ENCODE data around the gene UBALD2. TPM values are rescaled to one million over a fixed set of nuclear protein-coding genes. Genes with fewer than 3 reads are reported as not detected.

UBALD2 gene
- total RNA-seq, 2 experiments from 2014 or later, result 86.4 to 238 TPM

GRCh38 chr17:76281573-76282371 lies 16.6 kb downstream of the UBALD2 start:
- DNase-seq (ENCODE audit: low spot score), result no peak
- no peaks in the 10 kb centered on the region for H3K4me1 ChIP-seq (ENCODE audit: insufficient read depth, low read length, poor library complexity, severe bottlenecking)
- no peak overlapping the region for H3K4me3 ChIP-seq (ENCODE audit: low read depth, low read length, poor library complexity, severe bottlenecking)
- H2AFZ ChIP-seq (ENCODE audit: low read length), result no peak overlapping the region
- ChIA-PET POLR2A (interaction anchor here (0.6 to 1.6 kb wide), 3 partner anchors 8 to 21 kb away, joined by 3 read pairs; no protein-coding TSS in a partner anchor), CTCF (ENCODE audit: unreplicated experiment) (interaction anchor here (1.2 kb wide), 1 partner anchor 100 kb away, joined by 4 read pairs; no protein-coding TSS in a partner anchor)
- no peaks in the 10 kb centered on the region for H3K79me2 ChIP-seq (ENCODE audit: insufficient read depth, low read depth, low read length)
- H3K36me3 ChIP-seq (ENCODE audit: insufficient read depth, low read length), result no peaks in the 10 kb centered on the region
- TF ChIP-seq EZH2phosphoT487 (IDR thresholded peaks at IDR 0.05; ENCODE audit: borderline replicate concordance, low read depth, low read length) (no peak), CTCF (conservative IDR thresholded peaks at IDR 0.05; ENCODE audit: low read length) (no peak)
- BruUV-seq (replicated peaks), result no TSS peak
- no peak overlapping the region for H3K4me2 ChIP-seq (ENCODE audit: low read length)
- no peak overlapping the region for H3K27ac ChIP-seq (ENCODE audit: low read depth, low read length, poor library complexity, severe bottlenecking)
- H3K9me3 ChIP-seq (ENCODE audit: low read length), result no peaks in the 10 kb centered on the region
- no peaks in the 10 kb centered on the region for H4K20me1 ChIP-seq (ENCODE audit: insufficient read depth, low read length)
- intact Hi-C loops (cut with micrococcal nuclease; ENCODE audit: unreplicated experiment), result no loop called here
- H3K9me2 ChIP-seq (ENCODE audit: insufficient read depth, low read length), result no peaks in the 10 kb centered on the region

- no peaks in the 10 kb centered on the region for H4K20me1 ChIP-seq (ENCODE audit: insufficient read depth, low read length)
- H3K4me3 ChIP-seq (ENCODE audit: low read depth, low read length, poor library complexity, severe bottlenecking), result no peak overlapping the region
- POLR2A ChIA-PET, result no interaction called here
- H3K4me1 ChIP-seq (ENCODE audit: insufficient read depth, low read length, poor library complexity, severe bottlenecking), result no peaks in the 10 kb centered on the region
- H3K27ac ChIP-seq (ENCODE audit: low read depth, low read length, poor library complexity, severe bottlenecking), result no peak overlapping the region
- H3K9me3 ChIP-seq (ENCODE audit: low read length), result no peaks in the 10 kb centered on the region
- TF ChIP-seq EZH2phosphoT487 (IDR thresholded peaks at IDR 0.05; ENCODE audit: borderline replicate concordance, low read depth, low read length), result no peak
- TF ChIP-seq CTCF (conservative IDR thresholded peaks at IDR 0.05; ENCODE audit: low read length), result no peak
- no TSS peak for BruUV-seq (replicated peaks)
- DNase-seq (ENCODE audit: low spot score), result no peak
- H3K4me2 ChIP-seq (ENCODE audit: low read length), result no peak overlapping the region
- intact Hi-C loops (cut with micrococcal nuclease; ENCODE audit: unreplicated experiment), result no loop called here
- H3K36me3 ChIP-seq (ENCODE audit: insufficient read depth, low read length), result peaks cover 14% of the 10 kb centered on the region; the same call in 1 of the 2 replicates
- H3K9me2 ChIP-seq (ENCODE audit: insufficient read depth, low read length), result no peaks in the 10 kb centered on the region
- CTCF ChIA-PET (ENCODE audit: unreplicated experiment), result no interaction called here
- no peak overlapping the region for H2AFZ ChIP-seq (ENCODE audit: low read length)
- H3K79me2 ChIP-seq (ENCODE audit: insufficient read depth, low read depth, low read length), result no peaks in the 10 kb centered on the region
Measured at GRCh38 chr17:76292567-76292966, 27.4 kb downstream of the UBALD2 start.

- POLR2A ChIA-PET, result interaction anchor here (0.6 kb wide), 1 partner anchor 174 kb away, joined by 3 read pairs; no protein-coding TSS in a partner anchor
- CTCF ChIA-PET (ENCODE audit: unreplicated experiment), result no interaction called here
Measured at GRCh38 chr17:76293106-76293505, 28.0 kb downstream of the UBALD2 start.

More at GRCh38 chr17:76293106-76293505, 28.0 kb downstream of the UBALD2 start:
- no peaks in the 10 kb centered on the region for H4K20me1 ChIP-seq (ENCODE audit: insufficient read depth, low read length)
- H3K4me1 ChIP-seq (ENCODE audit: insufficient read depth, low read length, poor library complexity, severe bottlenecking), result no peaks in the 10 kb centered on the region
- no TSS peak for BruUV-seq (replicated peaks)
- no peak overlapping the region for H3K4me2 ChIP-seq (ENCODE audit: low read length)
- no peaks in the 10 kb centered on the region for H3K9me2 ChIP-seq (ENCODE audit: insufficient read depth, low read length)
- intact Hi-C loops (cut with micrococcal nuclease; ENCODE audit: unreplicated experiment), result no loop called here
- H3K79me2 ChIP-seq (ENCODE audit: insufficient read depth, low read depth, low read length), result no peaks in the 10 kb centered on the region
- H2AFZ ChIP-seq (ENCODE audit: low read length), result no peak overlapping the region
- TF ChIP-seq EZH2phosphoT487 (IDR thresholded peaks at IDR 0.05; ENCODE audit: borderline replicate concordance, low read depth, low read length) (no peak), CTCF (conservative IDR thresholded peaks at IDR 0.05; ENCODE audit: low read length) (no peak)
- no peak for DNase-seq (ENCODE audit: low spot score)
- no peak overlapping the region for H3K4me3 ChIP-seq (ENCODE audit: low read depth, low read length, poor library complexity, severe bottlenecking)
- H3K27ac ChIP-seq (ENCODE audit: low read depth, low read length, poor library complexity, severe bottlenecking), result no peak overlapping the region
- H3K36me3 ChIP-seq (ENCODE audit: insufficient read depth, low read length), result peaks cover 14% of the 10 kb centered on the region; the same call in 1 of the 2 replicates
- H3K9me3 ChIP-seq (ENCODE audit: low read length), result no peaks in the 10 kb centered on the region
